Measurements from ENCODE around the gene DIP2B.
"Not testable (repeated sequence)": the region's sequence is repeated elsewhere in the genome, so short reads cannot be mapped to it uniquely, and the experiment has no call there.

Gene DIP2B, protein sequence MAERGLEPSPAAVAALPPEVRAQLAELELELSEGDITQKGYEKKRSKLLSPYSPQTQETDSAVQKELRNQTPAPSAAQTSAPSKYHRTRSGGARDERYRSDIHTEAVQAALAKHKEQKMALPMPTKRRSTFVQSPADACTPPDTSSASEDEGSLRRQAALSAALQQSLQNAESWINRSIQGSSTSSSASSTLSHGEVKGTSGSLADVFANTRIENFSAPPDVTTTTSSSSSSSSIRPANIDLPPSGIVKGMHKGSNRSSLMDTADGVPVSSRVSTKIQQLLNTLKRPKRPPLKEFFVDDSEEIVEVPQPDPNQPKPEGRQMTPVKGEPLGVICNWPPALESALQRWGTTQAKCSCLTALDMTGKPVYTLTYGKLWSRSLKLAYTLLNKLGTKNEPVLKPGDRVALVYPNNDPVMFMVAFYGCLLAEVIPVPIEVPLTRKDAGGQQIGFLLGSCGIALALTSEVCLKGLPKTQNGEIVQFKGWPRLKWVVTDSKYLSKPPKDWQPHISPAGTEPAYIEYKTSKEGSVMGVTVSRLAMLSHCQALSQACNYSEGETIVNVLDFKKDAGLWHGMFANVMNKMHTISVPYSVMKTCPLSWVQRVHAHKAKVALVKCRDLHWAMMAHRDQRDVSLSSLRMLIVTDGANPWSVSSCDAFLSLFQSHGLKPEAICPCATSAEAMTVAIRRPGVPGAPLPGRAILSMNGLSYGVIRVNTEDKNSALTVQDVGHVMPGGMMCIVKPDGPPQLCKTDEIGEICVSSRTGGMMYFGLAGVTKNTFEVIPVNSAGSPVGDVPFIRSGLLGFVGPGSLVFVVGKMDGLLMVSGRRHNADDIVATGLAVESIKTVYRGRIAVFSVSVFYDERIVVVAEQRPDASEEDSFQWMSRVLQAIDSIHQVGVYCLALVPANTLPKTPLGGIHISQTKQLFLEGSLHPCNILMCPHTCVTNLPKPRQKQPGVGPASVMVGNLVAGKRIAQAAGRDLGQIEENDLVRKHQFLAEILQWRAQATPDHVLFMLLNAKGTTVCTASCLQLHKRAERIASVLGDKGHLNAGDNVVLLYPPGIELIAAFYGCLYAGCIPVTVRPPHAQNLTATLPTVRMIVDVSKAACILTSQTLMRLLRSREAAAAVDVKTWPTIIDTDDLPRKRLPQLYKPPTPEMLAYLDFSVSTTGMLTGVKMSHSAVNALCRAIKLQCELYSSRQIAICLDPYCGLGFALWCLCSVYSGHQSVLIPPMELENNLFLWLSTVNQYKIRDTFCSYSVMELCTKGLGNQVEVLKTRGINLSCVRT (N-terminal part only)

DNA sequence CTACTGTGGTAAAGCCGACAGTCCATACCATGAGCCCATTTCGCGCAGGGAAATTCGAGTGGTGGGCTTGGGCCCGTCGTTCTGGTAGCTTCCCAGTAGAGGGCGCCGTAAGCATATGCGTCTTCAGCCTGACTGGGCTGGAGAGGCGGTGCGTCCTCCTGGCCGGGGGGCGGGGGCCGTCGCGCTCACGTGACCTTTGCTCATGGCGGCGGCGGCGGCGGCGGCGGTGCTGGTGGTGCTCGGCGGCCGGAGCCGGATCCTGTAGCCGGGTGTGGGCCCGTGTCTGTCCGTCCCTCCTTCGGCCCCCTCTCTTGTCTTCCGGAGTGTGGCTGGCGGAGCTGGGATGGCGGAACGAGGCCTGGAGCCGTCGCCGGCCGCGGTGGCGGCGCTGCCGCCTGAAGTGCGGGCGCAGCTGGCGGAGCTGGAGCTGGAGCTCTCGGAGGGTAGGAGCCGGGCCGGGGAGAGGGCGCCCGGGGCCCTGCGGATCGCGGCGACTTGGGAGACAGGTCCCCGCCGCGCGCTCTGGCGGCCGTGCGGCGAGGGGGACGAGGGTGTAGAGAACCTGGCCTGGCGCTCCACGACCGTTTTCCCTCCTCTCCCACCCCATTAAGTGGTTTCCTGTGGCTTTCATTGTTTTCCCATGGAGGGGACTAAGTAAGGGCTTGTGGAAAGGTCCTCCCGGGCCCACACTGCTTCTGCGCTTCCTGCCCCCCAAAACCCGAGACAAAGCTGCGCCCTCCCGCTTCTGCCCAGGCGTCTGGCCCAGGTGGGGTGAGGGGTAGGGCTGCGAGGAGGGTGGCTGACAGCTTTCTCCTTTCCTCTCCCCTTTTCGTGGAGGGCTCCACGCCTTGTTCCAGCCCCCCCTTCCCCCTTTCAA lies at the start of gene DIP2B:
TSS of gene DIP2B (plus strand) at position 188 of the 877 bp plus-strand sequence. CDS start at position 344, 156 bp downstream.
- DNase-seq = peak; percentile 88 to 89

- DNase-seq = no peak
Measured at GRCh38 chr12:50458606-50459005, 46.2 kb upstream of the DIP2B start.

DNA sequence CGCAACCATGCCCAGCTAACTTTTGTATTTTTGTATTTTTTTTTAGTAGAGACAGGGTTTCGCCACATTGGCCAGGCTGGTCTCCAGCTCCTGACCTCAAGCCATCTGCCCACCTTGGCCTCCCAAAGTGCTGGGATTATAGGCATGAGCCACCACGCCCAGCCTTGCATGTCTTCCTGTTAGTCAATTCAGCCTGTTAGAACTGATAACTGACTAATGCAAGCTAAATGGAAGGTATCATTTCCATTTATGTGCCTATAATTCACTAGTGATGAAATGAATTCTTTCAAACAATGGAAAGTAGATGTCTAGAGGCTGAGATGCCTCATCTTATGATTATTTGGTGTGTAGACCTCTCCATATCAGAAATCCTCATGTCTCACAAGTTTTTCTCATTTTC lies 37.3 kb upstream of the DIP2B start:
- DNase-seq = no peak

DNA sequence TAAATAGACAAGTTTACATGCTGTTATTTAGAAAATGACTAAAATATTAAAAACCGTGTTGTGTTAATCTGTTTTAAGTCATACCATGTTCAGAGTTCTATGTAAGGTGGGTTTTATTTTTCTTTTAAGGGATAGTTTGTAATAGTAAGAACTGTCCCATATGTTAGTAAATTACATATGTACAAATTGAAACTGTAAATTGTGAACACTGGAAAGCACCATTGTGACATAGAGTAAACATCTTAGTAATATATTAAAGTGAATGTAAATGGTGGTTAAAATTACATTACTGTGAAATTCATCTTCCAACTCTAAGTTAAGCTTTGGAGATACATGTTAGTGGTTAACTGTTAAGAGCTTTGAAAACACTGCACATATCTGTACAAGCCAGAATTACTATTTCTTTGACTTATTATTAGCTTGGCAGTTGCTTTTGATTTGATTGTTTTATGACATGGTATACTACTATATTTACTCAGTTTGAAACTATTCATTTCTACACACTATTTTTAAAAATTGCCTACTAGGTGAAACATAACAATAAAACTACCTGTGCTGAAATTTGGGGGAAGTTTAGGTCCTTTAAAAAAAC lies 27.4 kb upstream of the DIP2B start:
- DNase-seq = no peak

DNA sequence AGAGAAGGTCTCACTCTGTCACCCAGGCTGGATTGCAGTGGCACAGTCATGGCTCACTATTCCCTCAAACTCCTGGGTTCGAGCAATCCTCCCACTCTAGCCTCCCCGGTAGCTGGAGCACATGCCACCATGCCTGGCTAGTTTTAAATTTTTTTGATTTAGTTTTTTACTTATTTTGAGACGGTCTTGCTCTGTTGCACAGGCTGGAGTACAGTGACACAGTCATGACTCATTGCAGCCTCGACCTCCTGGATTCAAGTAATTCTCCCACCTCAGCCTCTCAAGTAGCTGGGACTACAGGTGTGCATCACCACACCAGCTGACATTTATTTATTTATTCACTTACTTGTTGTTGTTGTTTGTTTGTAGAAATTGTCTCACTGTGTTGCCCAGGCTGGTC lies 22.2 kb upstream of the DIP2B start:
- DNase-seq = no peak

GRCh38 chr12:50483488-50483887 lies 21.3 kb upstream of the DIP2B start:
- no peak for DNase-seq

DNA sequence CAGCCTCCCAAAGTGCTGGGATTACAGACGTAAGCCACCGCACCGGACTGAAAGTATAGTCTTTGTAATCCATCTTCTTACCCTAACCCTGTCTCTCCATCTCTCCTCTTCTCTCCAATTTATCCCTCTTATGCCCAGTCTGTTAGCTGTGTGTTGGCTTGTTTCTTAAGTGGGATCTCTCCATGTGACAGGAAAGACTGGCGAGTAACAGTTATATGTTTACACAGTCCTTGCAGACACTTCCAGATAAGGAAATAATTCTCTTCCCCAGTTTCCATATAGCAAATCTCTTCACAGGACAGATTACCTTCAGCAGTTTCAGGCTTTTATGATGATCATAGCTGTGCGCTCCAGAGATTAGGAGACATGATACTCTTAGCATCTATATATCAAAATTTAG lies 16.0 kb upstream of the DIP2B start:
- no peak for DNase-seq

- DNase-seq = not testable (repeated sequence)
Measured at GRCh38 chr12:50498119-50498518, 6.7 kb upstream of the DIP2B start.

- DNase-seq = peak in 1 of 2 experiments; percentile 8
Measured at GRCh38 chr12:50505675-50506530, 1.1 kb downstream of the DIP2B start.

DNA sequence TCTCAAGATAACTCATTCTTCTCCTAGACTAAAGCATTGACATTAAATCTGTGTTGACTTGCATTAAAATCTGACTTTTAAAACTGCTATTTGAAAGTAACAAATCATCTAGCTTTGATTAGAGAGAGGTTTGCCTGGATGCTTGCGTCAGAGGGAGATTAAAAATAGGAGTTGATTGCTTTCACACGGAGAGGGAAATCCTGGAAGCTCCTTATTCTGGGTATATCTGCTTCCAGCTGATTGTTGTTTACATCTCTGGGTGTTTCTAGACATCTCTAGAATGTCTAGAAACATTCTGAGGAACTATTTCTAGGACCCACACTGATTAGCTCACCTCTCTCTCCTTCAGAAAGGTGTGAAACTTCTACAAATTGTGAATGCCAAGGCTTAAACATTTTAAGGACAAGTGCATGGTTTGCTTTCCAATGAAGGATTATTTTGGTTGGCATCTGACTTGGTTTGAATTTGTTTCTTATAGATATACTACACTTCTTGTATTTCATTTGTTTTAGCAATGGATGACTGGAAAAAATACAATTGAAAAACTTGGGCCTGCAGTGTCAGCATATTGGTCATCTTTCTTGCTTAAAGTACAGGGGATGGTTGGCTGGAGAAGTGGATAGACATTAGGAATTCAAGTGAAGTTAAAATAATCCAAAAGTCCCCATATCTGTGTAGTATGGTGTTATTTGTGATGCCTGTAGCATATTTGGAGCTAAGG lies 2.1 kb downstream of the DIP2B start:
- no peak for DNase-seq

DNA sequence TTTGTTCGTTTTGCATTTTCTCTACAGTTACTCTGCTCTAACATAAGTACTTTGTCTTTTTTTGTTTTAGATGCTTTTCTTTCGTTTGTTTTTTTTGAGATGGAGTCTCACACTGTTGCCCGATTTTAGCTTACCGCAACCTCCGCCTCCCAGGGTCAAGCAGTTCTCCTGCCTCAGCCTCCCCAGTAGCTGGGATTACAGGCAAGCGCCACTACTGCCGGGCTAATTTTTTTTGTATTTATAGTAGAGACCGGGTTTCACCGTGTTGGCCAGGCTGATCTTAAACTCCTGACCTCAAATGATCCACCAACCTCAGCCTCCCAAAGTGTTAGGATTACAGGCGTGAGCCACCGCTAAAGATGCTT lies 2.7 kb downstream of the DIP2B start:
- no peak for DNase-seq

DNA sequence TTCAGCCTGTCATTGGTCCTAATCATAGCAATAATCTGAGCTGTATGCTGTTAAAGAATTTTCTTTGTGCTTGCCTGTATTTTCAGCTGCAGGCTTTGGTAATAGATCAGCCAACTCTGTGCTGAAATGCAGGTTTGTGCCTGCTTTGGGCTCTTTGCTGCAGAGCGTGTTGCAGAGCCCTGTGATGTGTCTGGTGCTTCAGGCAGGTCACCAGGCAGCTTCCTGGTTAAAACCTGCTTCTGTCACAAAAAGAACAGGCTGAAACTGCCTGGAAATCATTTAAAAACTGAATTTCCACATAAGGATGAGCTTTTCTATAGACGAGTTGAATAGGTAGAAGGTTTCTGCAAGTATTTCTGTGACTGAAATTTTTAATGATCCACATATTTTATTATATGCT lies 3.1 kb downstream of the DIP2B start:
- DNase-seq = no peak

GRCh38 chr12:50508414-50508813 lies 3.6 kb downstream of the DIP2B start:
- no peak for DNase-seq

GRCh38 chr12:50508970-50509663 lies 4.3 kb downstream of the DIP2B start:
- DNase-seq = no peak

DNA sequence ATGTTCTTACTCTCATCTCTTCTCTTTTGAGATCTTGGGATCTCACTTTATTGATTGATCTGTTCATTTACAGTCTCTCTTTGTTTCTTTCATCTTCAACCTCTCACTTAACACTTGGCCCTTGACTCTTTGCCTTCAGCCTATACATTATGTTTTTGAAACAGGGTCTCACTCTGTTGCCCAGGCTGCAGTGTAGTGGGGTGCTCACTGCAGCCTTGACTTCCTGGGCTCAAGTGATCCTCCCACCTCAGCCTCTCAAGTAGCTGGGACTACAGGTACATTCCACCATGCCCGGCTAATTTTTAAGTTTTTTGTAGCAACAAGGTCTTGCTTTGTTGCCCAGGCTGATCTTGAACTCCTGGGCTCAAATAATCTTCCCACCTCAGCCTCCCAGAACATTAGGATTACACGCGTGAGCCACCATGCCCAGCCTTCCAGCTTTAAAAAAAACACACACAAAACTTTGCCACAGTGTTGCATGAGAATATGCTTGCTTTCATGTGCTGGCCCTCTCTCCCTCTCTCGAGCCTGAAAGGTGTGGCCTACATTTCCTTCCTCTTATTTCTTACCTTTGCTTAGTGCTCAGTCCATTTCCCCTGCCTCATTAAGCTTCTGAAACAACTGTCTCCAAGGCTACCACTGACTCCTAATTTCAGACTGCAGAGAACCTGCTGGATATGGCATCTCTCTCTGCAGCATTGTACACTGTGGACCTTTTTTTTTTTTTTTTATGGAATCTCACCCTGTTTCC lies 9.9 kb downstream of the DIP2B start:
- DNase-seq = no peak

DNA sequence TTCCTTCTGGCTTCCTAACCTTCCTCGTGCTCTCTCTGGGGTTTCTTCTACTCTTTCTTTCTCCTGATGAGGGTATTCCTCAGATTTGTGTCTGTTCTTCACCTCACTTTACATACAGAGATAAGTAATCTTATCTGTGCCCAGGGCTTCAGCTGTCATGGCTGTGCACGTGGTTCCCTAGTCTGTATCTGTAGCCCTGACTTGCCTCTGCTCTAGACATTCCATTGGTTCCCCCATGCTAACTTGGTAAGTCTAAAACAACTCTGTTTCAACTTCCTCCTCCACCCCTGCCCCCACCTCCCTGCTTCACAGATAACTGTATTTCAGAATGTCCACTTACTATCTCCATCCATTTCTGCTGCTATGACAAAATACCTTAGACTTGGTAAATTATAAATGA lies 10.8 kb downstream of the DIP2B start:
- DNase-seq = no peak

DNA sequence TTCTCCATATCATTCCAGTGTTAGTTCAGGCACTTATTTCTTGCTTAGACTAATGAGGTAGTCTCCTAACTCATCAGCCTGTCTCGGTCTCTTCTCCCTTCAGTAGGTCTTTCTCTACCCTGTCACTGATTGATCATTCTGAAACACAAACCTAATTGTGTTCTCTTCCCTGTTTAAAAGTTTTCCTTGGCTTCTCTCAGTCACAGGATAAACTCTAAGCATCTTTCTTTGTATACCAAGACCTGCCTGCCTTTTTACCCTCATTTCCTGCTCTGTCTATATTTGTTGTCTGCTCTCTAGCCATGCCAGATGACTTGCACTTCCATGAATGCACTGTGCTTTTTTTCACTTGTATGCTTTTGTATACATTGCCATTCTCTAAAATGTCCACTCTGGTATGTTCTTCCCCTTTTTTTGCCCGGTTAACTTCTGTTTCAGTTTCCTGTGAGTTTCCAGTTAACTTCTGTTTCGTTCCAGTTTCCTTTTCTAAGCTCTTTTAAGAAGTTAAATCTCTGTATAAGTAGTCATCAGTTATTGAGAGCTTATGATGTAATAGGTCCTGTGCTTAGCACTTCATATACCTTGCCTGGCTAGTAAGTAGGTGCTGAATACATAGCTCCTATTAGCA lies 12.8 kb downstream of the DIP2B start:
- DNase-seq = no peak

- no peak for DNase-seq
Measured at GRCh38 chr12:50518090-50518489, 13.3 kb downstream of the DIP2B start.
